Nephron (organoid): ENCODE data around the gene SEC16B.

Experiments
- H3K27ac Mint-ChIP-seq, 3 experiments: 2 replicates each; pipeline ENCODE4 v1.8.0; 2020; ENCODE audit warnings: mixed read lengths in 3 of 3, mild to moderate bottlenecking in 2 of 3, moderate library complexity in 1 of 3
- H3K27me3 Mint-ChIP-seq: 2 replicates; pipeline ENCODE4 v1.8.0; 2021; ENCODE audit warnings: low read depth, mild to moderate bottlenecking, moderate library complexity, mixed read lengths
- H3K36me3 Mint-ChIP-seq: 2 replicates; pipeline ENCODE4 v1.8.0; 2020; ENCODE audit warnings: low read depth, mixed read lengths
- H3K4me1 Mint-ChIP-seq: 2 replicates; pipeline ENCODE4 v1.8.0; 2020; ENCODE audit warnings: mixed read lengths
- H3K4me3 Mint-ChIP-seq, 3 experiments: 2 replicates each; pipeline ENCODE4 v1.8.0; 2020; ENCODE audit warnings: mild to moderate bottlenecking in 3 of 3, mixed read lengths in 3 of 3, moderate library complexity in 2 of 3
- H3K9me3 Mint-ChIP-seq: 2 replicates; pipeline ENCODE4 v1.8.0; 2020; ENCODE audit warnings: mixed read lengths
- TF ChIP-seq, protein P1 (sequence below), 3 experiments: fragments of 200-600 bp; sonication (generic); IDR thresholded peaks; one replicate each; pipeline ENCODE4 v1.5.0; 2021; ENCODE audit warnings: antibody characterized with exemption in 3 of 3; ENCODE audit not compliant: unreplicated experiment in 3 of 3

The SEC16B gene

GRCh38 chr1:177944016-177944949, 25.6 kb downstream of the SEC16B start:
- Mint-ChIP-seq H3K27ac (peak overlapping the region; percentile 77 to 92 (median 91)), H3K36me3 (no peaks in the 10 kb centered on the region), H3K27me3 (no peaks in the 10 kb centered on the region), H3K9me3 (no peaks in the 10 kb centered on the region), H3K4me1 (peaks cover 69% of the 10 kb centered on the region), H3K4me3 (peak overlapping the region; percentile 10 to 62 (median 41))
- TF ChIP-seq, protein P1, sequence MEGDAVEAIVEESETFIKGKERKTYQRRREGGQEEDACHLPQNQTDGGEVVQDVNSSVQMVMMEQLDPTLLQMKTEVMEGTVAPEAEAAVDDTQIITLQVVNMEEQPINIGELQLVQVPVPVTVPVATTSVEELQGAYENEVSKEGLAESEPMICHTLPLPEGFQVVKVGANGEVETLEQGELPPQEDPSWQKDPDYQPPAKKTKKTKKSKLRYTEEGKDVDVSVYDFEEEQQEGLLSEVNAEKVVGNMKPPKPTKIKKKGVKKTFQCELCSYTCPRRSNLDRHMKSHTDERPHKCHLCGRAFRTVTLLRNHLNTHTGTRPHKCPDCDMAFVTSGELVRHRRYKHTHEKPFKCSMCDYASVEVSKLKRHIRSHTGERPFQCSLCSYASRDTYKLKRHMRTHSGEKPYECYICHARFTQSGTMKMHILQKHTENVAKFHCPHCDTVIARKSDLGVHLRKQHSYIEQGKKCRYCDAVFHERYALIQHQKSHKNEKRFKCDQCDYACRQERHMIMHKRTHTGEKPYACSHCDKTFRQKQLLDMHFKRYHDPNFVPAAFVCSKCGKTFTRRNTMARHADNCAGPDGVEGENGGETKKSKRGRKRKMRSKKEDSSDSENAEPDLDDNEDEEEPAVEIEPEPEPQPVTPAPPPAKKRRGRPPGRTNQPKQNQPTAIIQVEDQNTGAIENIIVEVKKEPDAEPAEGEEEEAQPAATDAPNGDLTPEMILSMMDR (IDR thresholded peaks at IDR 0.05; ENCODE audit: unreplicated experiment in 3 of 3), result no peak

DNA sequence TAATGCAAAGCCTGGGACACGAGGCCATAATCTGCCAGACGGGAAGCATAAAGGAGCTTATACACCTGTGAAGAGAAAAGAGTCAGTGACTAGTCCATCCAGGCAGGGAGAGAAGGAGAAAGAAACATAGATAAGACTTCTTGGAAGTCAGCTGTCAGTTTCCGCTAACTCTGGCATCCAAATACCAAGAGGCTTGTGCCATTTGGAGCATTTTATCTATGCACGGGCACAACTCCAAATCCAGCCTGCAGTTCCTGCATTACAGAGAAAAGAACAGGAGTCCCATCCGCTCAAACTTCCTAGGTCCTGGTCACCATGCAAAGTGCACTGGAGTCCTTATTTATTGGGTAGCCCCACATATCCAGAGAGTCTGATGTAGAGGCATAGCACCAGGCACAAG, 27.9 kb downstream of the SEC16B start:
- no peaks in the 10 kb centered on the region for H3K9me3 Mint-ChIP-seq
- TF ChIP-seq, protein P1 (IDR thresholded peaks at IDR 0.05; ENCODE audit: unreplicated experiment in 3 of 3), result no peak
- H3K36me3 Mint-ChIP-seq, result no peaks in the 10 kb centered on the region
- H3K4me3 Mint-ChIP-seq, result no peak overlapping the region
- no peaks in the 10 kb centered on the region for H3K27me3 Mint-ChIP-seq
- peaks cover 57% of the 10 kb centered on the region for H3K4me1 Mint-ChIP-seq
- peak overlapping the region in 2 of 3 experiments; percentile 25 to 41 for H3K27ac Mint-ChIP-seq

GRCh38 chr1:177940682-177941081, 29.2 kb downstream of the SEC16B start:
- no peak overlapping the region for H3K4me3 Mint-ChIP-seq
- no peaks in the 10 kb centered on the region for H3K27me3 Mint-ChIP-seq
- TF ChIP-seq, protein P1 (IDR thresholded peaks at IDR 0.05; ENCODE audit: unreplicated experiment in 3 of 3), result no peak
- no peaks in the 10 kb centered on the region for H3K9me3 Mint-ChIP-seq
- no peak overlapping the region for H3K27ac Mint-ChIP-seq
- no peaks in the 10 kb centered on the region for H3K36me3 Mint-ChIP-seq
- peaks cover 45% of the 10 kb centered on the region for H3K4me1 Mint-ChIP-seq

- H3K4me3 Mint-ChIP-seq, result no peak overlapping the region
- H3K9me3 Mint-ChIP-seq, result no peaks in the 10 kb centered on the region
- peaks cover 9% of the 10 kb centered on the region for H3K27me3 Mint-ChIP-seq
- TF ChIP-seq, protein P1 (IDR thresholded peaks at IDR 0.05; ENCODE audit: unreplicated experiment in 3 of 3), result no peak
- H3K27ac Mint-ChIP-seq, result no peak overlapping the region
- H3K36me3 Mint-ChIP-seq, result peaks cover under 1% of the 10 kb centered on the region
- peaks cover 19% of the 10 kb centered on the region for H3K4me1 Mint-ChIP-seq
Observed at GRCh38 chr1:177937931-177938330, 31.9 kb downstream of the SEC16B start.

DNA sequence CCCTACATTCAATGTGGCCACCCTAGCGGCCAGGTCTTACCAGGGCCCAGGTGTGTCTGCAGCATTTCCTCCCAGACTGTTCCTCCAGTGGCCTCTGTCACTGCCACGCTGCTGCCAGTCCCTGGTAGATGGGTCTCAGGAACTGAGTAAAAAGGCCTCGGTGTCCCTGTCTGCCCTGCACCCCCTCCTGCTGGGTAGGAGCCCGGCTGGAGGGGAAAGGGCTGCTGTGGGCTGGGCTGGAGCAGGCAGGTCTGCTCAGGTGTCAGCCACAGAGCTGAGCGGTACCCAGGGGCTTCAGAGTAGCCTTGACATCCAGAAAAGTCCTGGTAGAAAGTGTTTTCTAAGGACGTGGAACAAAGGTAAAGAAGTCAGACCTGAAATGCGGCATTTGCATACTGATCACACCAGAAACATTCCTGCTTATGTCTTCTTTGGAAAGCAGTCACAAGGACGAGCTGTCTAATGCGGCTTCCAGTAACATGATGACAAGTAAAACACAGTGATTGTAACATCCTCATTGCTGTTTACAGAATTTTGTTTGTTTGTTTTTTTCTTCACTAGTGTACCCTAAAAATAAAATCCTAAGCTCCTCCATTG, 32.6 kb downstream of the SEC16B start:
- Mint-ChIP-seq H3K27me3 (peaks cover 12% of the 10 kb centered on the region), H3K4me1 (peaks cover 16% of the 10 kb centered on the region), H3K36me3 (peaks cover 3% of the 10 kb centered on the region), H3K4me3 (no peak overlapping the region), H3K27ac (no peak overlapping the region), H3K9me3 (no peaks in the 10 kb centered on the region)
- TF ChIP-seq, protein P1 (IDR thresholded peaks at IDR 0.05; ENCODE audit: unreplicated experiment in 3 of 3), result no peak
